Neural progenitor cell (in vitro differentiated cells): ENCODE measurements around the gene C16orf54. TPM values are rescaled to one million over a fixed set of nuclear protein-coding genes. Genes with fewer than 3 reads are reported as not detected.
"Not testable (repeated sequence)": the region's sequence is repeated elsewhere in the genome, so short reads cannot be mapped to it uniquely, and the experiment has no call there.

ENCODE experiments used
- DNase-seq: peaks from one replicate; pipeline ENCODE4 v3.0.0-alpha.2; 2016; ENCODE audit warnings: low spot score
- H2AFZ ChIP-seq: fragments of 200-600 bp; sonication (generic); replicated peaks from 2 replicates; pipeline ENCODE4 v1.6.1; 2016; ENCODE audit warnings: antibody characterized with exemption
- H3F3A ChIP-seq: fragments of 200-600 bp; sonication (generic); 2 replicates; pipeline ENCODE4 v1.6.1; 2016; ENCODE audit warnings: antibody characterized with exemption, low read depth
- H3K27ac ChIP-seq: fragments of 200-600 bp; sonication (generic); 2 replicates; pipeline ENCODE4 v1.5.1; 2016; ENCODE audit warnings: mild to moderate bottlenecking
- H3K27me3 ChIP-seq: fragments of 200-600 bp; sonication (generic); 2 replicates; pipeline ENCODE4 v1.6.1; 2016; ENCODE audit warnings: mild to moderate bottlenecking, moderate library complexity
- H3K36me3 ChIP-seq: fragments of 200-600 bp; sonication (generic); 2 replicates; pipeline ENCODE4 v1.5.1; 2016
- H3K4me1 ChIP-seq: fragments of 200-600 bp; sonication (generic); 2 replicates; pipeline ENCODE4 v1.6.1; 2016; ENCODE audit warnings: mixed run types
- H3K4me2 ChIP-seq: fragments of 200-600 bp; sonication (generic); 2 replicates; pipeline ENCODE4 v1.6.1; 2016
- H3K4me3 ChIP-seq: fragments of 200-600 bp; sonication (generic); 2 replicates; pipeline ENCODE4 v1.5.1; 2016
- H3K79me2 ChIP-seq: fragments of 200-600 bp; sonication (generic); 2 replicates; pipeline ENCODE4 v1.6.1; 2016; ENCODE audit warnings: low read depth
- H3K9ac ChIP-seq: fragments of 200-600 bp; sonication (generic); 2 replicates; pipeline ENCODE4 v1.6.1; 2016
- H3K9me3 ChIP-seq: fragments of 200-600 bp; sonication (generic); 2 replicates; pipeline ENCODE4 v1.5.1; 2016; ENCODE audit warnings: low read depth
- H4K20me1 ChIP-seq: fragments of 200-600 bp; sonication (generic); 2 replicates; pipeline ENCODE4 v1.6.1; 2016; ENCODE audit warnings: low read depth
- H3K27ac Mint-ChIP-seq: 3 replicates; pipeline ENCODE4 v1.8.0; 2021; ENCODE audit warnings: mixed read lengths
- H3K27me3 Mint-ChIP-seq: 2 replicates; pipeline ENCODE4 v1.8.0; 2022; ENCODE audit warnings: low read depth, mild to moderate bottlenecking, inconsistent platforms, moderate library complexity, mixed read lengths; ENCODE audit not compliant: insufficient read depth
- H3K36me3 Mint-ChIP-seq: 3 replicates; pipeline ENCODE4 v1.8.0; 2021; ENCODE audit warnings: mixed read lengths
- H3K4me1 Mint-ChIP-seq: 3 replicates; pipeline ENCODE4 v1.8.0; 2021; ENCODE audit warnings: mixed read lengths
- H3K4me3 Mint-ChIP-seq: 3 replicates; pipeline ENCODE4 v1.8.0; 2021; ENCODE audit warnings: mild to moderate bottlenecking, moderate library complexity, mixed read lengths
- H3K9me3 Mint-ChIP-seq: 3 replicates; pipeline ENCODE4 v1.8.0; 2020; ENCODE audit warnings: mixed read lengths
- EZH2 ChIP-seq: fragments of 200-600 bp; sonication (generic); IDR thresholded peaks from 2 replicates; pipeline ENCODE4 v1.6.1; 2017; ENCODE audit warnings: antibody characterized with exemption, mild to moderate bottlenecking, moderate library complexity
- EZH2phosphoT487 ChIP-seq: fragments of 200-600 bp; sonication (generic); IDR thresholded peaks from 2 replicates; pipeline ENCODE4 v1.6.1; 2017; ENCODE audit warnings: antibody characterized with exemption
- total RNA-seq: library from RNA; depleted of rRNA; stranded (reverse); fragments of >200 nt; gene quantifications from 2 replicates; pipeline ENCODE4 v1.2.3, GENCODE V29; 2015; ENCODE audit warnings: low replicate concordance
- TF ChIP-seq, protein P1 (sequence below): fragments of 200-600 bp; sonication (generic); IDR thresholded peaks from 2 replicates; pipeline ENCODE4 v1.5.1; 2017; ENCODE audit warnings: antibody characterized with exemption, mild to moderate bottlenecking

Gene C16orf54
- total RNA-seq, 1 donor from 2014 or later = not detected

DNA sequence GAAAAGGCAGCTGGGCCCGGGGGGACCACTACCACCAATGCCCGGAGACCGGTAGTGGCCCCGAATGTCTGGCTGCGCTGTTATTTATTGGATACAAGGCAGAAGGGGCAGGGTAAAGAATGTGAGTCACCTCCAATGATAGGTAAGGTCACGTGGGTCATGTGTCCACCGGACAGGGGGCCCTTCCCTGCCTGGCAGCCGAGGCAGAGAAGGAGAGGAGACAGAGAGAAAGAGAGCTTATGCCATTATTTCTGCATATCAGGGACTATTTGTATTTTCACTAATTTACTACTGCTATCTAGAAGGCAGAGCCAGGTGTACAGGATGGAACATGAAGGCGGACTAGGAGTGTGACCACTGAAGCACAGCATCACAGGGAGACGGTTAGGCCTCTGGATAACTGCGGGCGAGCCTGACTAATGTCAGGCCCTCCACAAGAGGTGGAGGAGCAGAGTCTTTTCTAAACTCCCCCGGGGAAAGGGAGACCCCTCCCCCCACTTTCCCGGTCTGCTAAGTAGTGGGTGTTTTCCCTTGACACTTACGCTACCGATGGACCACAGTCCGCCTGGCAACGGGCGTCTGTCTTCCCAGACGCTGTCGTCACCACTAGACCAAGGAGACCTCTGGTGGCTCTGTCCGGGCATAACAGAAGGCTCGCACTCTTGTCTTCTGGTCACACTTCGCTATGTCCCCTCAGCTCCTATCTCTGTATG, 24.5 kb downstream of the C16orf54 start:
- TF ChIP-seq, protein P1, sequence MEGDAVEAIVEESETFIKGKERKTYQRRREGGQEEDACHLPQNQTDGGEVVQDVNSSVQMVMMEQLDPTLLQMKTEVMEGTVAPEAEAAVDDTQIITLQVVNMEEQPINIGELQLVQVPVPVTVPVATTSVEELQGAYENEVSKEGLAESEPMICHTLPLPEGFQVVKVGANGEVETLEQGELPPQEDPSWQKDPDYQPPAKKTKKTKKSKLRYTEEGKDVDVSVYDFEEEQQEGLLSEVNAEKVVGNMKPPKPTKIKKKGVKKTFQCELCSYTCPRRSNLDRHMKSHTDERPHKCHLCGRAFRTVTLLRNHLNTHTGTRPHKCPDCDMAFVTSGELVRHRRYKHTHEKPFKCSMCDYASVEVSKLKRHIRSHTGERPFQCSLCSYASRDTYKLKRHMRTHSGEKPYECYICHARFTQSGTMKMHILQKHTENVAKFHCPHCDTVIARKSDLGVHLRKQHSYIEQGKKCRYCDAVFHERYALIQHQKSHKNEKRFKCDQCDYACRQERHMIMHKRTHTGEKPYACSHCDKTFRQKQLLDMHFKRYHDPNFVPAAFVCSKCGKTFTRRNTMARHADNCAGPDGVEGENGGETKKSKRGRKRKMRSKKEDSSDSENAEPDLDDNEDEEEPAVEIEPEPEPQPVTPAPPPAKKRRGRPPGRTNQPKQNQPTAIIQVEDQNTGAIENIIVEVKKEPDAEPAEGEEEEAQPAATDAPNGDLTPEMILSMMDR = peak; percentile 57
- not testable (repeated sequence) for H3K27ac Mint-ChIP-seq

DNA sequence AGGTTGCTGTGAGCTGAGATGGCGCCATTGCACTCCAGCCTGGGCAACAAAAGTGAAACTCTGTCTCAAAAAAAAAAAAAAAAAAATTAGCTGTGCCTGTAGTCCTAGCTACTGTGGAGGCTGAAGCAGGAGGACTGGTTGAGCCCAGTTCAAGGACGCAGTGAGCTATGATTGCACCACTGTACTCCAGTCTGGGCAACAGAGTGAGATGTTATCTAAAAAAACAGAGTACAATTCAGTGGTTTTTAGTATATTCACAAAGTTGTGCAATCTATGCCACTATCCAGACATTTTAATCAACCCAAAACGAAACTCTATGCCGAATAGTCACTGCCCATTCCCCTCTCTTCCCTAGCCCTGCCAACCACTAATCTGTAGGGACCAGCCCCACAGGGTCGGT, 25.1 kb downstream of the C16orf54 start:
- no peaks in the 10 kb centered on the region for H4K20me1 ChIP-seq
- H3F3A ChIP-seq = peaks cover 11% of the 10 kb centered on the region
- Mint-ChIP-seq H3K27me3 (peaks cover under 1% of the 10 kb centered on the region), H3K9me3 (no peaks in the 10 kb centered on the region), H3K4me1 (peaks cover 6% of the 10 kb centered on the region), H3K27ac (no peak overlapping the region), H3K4me3 (no peak overlapping the region), H3K36me3 (no peaks in the 10 kb centered on the region)
- no peaks in the 10 kb centered on the region for H3K4me1 ChIP-seq
- H3K9me3 ChIP-seq = no peaks in the 10 kb centered on the region
- no peak overlapping the region for H3K4me3 ChIP-seq
- no peak overlapping the region for H3K4me2 ChIP-seq
- peaks cover 51% of the 10 kb centered on the region for H3K79me2 ChIP-seq
- TF ChIP-seq, protein P1 = no peak
- TF ChIP-seq EZH2 (no peak), EZH2phosphoT487 (no peak)
- no peak overlapping the region for H2AFZ ChIP-seq
- peak overlapping the region; percentile 53 for H3K27ac ChIP-seq
- DNase-seq = no peak
- no peak overlapping the region for H3K9ac ChIP-seq
- H3K36me3 ChIP-seq = no peaks in the 10 kb centered on the region
- H3K27me3 ChIP-seq = no peaks in the 10 kb centered on the region

More for the DNA sequence above, 24.5 kb downstream of the C16orf54 start:
- H3K36me3 ChIP-seq, H3K4me3 ChIP-seq, H3K4me3 Mint-ChIP-seq, H3K4me1 ChIP-seq, H3K4me1 Mint-ChIP-seq, H3K27ac ChIP-seq, H4K20me1 ChIP-seq, H3K36me3 Mint-ChIP-seq, H2AFZ ChIP-seq, H3K9ac ChIP-seq, H3K9me3 ChIP-seq, H3K4me2 ChIP-seq, H3K27me3 ChIP-seq, H3K27me3 Mint-ChIP-seq, H3K9me3 Mint-ChIP-seq: not testable (repeated sequence)
- Histone ChIP-seq H3K79me2 (peaks cover 51% of the 10 kb centered on the region), H3F3A (peaks cover 11% of the 10 kb centered on the region)
- DNase-seq = peak; percentile 78

DNA sequence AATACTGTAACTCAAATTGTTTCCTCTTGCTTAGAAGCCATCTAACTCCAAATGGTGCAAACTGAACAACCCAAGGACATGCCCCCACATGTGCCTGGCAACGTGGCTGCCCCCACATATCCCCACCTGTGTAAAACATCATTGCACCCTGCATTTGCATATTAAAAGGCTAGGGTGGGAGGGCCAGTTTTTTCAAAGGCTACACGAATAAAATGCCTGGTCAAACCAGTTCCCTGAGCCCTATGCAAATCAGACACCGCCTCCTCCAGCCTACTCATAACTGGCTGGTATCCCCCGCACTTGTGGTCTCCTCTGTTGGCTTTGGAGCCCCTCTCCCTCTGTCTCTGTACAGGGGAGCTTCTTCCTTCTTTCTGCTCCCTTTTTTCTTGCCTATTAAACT, 26.7 kb downstream of the C16orf54 start:
- H3K9me3 Mint-ChIP-seq = no peaks in the 10 kb centered on the region
- TF ChIP-seq EZH2 (no peak), EZH2phosphoT487 (no peak)
- TF ChIP-seq, protein P1 = no peak
- Histone ChIP-seq H3K9ac (no peak overlapping the region), H3K4me3 (no peak overlapping the region), H3K4me1 (no peaks in the 10 kb centered on the region), H2AFZ (no peak overlapping the region), H3K36me3 (no peaks in the 10 kb centered on the region), H3K9me3 (no peaks in the 10 kb centered on the region), H3K27me3 (no peaks in the 10 kb centered on the region), H4K20me1 (no peaks in the 10 kb centered on the region), H3K4me2 (no peak overlapping the region), H3K27ac (no peak overlapping the region), H3F3A (peaks cover 9% of the 10 kb centered on the region), H3K79me2 (peaks cover 53% of the 10 kb centered on the region)
- H3K4me1 Mint-ChIP-seq = peaks cover 6% of the 10 kb centered on the region
- DNase-seq = no peak
- no peaks in the 10 kb centered on the region for H3K27me3 Mint-ChIP-seq
- H3K4me3 Mint-ChIP-seq = no peak overlapping the region
- no peak overlapping the region for H3K27ac Mint-ChIP-seq
- no peaks in the 10 kb centered on the region for H3K36me3 Mint-ChIP-seq
